ENCODE data around the gene TNRC6A.

Gene TNRC6A

DNA sequence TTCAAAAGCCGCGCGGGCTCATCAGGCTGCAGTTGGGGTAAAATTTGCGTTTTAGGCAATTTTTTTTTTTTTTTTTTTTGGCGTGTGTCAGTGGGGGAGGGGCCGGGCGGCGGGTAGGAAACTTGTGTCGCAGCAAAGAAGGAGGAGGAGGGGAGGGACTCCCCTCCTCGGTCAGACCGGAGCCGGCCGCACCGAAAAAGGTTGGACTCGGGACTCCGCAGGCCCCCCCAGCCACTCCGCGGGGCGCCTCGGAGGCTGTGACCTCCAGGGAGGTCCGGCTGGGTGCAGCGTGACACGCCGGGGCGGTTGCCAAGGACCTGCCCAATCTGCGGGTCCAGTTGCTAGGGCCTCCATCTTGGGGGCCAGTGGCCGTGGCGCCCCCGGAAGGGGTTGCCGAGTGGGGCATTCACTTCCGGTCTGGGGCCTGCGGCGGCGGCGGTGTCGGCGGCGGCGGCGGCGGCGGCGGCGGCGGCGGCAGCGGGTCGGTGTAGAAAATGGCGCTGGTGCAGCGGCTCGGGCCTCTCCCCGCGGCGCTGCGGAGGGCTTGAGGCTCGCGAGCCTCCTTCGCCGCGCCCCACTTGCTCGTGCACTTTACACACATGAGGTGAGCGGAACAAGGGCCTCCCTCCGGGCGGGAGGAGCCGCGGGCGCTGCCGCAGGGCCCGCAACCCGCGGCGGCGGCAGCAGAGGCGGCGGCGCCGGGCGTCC, at the start of gene TNRC6A:
TNRC6A (plus strand) TSS at position 409 of the 708 bp plus-strand sequence; CDS start at position 600, 191 bp downstream.
- peak within 1 kb of the TSS; percentile 75 for H3K4me3 ChIP-seq (ENCODE audit: low read depth, low read length)
- TF ChIP-seq, protein P1, sequence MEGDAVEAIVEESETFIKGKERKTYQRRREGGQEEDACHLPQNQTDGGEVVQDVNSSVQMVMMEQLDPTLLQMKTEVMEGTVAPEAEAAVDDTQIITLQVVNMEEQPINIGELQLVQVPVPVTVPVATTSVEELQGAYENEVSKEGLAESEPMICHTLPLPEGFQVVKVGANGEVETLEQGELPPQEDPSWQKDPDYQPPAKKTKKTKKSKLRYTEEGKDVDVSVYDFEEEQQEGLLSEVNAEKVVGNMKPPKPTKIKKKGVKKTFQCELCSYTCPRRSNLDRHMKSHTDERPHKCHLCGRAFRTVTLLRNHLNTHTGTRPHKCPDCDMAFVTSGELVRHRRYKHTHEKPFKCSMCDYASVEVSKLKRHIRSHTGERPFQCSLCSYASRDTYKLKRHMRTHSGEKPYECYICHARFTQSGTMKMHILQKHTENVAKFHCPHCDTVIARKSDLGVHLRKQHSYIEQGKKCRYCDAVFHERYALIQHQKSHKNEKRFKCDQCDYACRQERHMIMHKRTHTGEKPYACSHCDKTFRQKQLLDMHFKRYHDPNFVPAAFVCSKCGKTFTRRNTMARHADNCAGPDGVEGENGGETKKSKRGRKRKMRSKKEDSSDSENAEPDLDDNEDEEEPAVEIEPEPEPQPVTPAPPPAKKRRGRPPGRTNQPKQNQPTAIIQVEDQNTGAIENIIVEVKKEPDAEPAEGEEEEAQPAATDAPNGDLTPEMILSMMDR (IDR thresholded peaks at IDR 0.05; ENCODE audit: low read depth, low read length, missing control alignments): no peak
- DNase-seq (ENCODE audit: low read depth): peak; percentile 61

DNA sequence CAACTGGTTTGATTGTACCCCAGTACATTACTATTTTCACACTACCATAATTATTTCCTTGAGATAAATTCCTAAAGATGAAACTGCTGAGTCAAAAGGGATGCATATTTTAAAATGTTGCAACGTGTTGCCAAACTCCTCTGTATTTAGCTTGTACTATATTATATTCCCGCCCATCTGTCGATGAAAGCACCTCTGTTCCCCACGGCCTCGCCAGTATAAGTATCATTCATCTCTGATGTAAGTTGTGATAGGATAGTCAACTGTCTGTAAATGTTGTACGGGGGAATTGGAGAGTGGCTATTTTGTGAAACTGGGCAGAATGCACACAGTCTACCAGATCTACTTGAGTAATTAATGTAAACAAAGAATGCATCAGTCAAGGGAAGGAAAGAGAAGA, 47.7 kb upstream of the TNRC6A start:
- no peak for DNase-seq (ENCODE audit: low read depth)
- TF ChIP-seq, protein P1 (IDR thresholded peaks at IDR 0.05; ENCODE audit: low read depth, low read length, missing control alignments): no peak
- no peak overlapping the region for H3K4me3 ChIP-seq (ENCODE audit: low read depth, low read length)

DNA sequence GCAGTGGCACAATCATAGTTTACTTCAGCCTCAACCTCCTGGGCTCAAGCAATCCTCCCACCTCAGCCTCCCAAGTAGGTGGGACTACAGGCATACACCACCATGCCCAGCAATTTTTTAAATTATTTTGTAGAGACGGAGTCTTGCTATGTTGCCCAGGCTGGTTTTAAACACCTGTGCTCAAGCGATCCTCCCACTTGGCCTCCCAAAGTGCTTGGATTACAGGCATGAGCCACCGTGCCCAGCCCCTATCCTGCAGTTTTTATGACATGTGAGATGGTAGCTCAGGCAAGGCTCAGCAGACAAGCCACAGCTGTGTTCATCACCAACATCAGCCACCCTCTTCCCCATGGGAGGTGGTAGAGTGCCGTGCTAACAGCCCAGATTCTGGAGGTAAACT, 46.2 kb upstream of the TNRC6A start:
- DNase-seq (ENCODE audit: low read depth): no peak
- H3K4me3 ChIP-seq (ENCODE audit: low read depth, low read length): no peak overlapping the region
- TF ChIP-seq, protein P1 (IDR thresholded peaks at IDR 0.05; ENCODE audit: low read depth, low read length, missing control alignments): no peak

DNA sequence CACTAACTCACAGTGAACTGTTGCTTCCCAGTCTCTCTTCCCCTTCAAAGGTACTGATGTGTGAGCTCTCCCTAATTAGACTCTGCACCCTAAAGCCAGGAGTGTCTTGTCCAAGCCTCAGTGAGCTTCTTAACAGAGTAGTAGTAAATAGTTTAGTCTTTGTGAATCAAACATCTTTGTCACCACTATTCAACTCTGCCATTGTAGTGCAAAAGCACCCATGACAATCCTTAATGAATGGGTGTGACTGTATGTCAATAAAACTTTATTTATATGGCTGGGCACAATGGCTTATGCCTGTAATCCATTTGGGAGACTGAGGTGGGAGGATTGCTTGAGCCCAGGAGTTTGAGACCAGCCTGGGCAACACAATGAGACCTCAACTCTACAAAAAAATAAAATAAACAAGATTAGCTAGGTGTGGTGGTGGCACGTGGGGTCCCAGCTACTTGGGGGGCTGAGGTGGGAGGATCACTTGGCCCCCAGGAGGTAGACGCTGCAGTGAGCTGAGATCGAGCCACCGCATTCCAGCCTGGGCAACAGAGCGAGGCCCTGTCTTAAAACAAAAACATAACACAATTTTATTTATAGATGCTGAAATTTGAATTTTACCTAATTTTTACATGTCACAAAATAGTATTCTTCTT, 45.5 kb upstream of the TNRC6A start:
- DNase-seq (ENCODE audit: low read depth): no peak
- TF ChIP-seq, protein P1 (IDR thresholded peaks at IDR 0.05; ENCODE audit: low read depth, low read length, missing control alignments): no peak

DNA sequence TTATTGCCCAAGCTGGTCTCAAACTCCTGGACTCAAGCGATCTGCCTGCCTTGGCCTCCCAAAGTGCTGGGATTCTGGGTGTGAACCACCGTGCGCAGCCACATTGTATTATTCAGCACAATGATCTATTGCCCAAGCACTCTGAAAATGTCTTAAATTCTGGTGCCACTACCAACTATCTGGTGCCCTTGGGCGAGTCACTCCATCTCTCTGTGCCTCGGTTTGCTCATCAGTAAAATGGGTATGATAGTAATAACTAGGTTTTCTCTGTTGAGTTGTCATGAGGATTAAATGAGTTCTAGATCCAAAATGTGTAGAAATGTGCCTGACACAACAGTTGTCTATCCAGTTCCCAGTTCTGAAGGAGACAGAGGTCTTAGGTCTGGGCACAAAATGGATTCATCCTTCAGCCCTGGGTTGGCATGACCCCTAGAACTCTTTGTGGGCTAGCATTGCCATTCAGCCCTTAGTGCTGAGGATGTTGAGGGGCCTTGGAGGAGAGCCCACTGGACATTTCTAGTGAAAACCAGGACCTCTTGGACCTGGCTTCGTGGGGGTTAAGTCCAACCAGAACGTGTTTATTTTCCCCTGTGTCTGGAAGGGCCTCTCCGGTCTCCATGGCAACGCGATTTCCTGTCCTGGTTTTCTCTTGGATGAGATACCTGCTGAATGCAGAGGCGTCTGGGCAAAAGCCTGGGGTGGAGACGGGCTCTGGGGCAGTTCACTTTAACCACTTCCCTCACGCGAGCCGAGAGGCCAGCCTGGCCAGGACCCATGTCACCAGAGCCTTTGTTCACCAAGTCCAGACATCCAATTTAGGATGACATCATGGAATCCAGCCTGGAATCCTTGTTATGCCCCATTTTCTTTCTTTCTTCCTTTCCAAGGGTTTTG, 43.7 kb upstream of the TNRC6A start:
- no peak for DNase-seq (ENCODE audit: low read depth)
- H3K4me3 ChIP-seq (ENCODE audit: low read depth, low read length): no peak overlapping the region
- TF ChIP-seq, protein P1 (IDR thresholded peaks at IDR 0.05; ENCODE audit: low read depth, low read length, missing control alignments): no peak

More for the DNA sequence above, 45.5 kb upstream of the TNRC6A start:
- no peak overlapping the region for H3K4me3 ChIP-seq (ENCODE audit: low read depth, low read length)

DNA sequence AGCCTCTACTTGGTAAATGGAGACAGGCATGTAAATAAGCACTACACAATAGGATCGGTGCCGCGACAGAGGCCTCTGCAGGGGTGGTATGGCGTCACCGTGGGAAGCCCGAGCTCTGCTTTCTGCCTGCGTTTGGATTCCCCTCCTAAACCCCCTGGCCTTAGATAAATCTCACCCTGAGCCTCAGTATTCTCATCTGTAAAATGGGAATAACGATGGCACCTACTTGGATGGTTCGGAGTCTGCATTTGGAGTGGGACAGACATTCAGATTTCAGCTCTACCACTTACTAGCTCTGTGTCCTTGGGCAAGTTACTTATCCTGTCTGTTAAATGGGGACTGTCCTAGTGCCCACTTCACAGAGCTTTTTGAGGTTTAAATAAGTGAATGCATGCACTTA, 42.8 kb upstream of the TNRC6A start:
- TF ChIP-seq, protein P1 (IDR thresholded peaks at IDR 0.05; ENCODE audit: low read depth, low read length, missing control alignments): no peak
- no peak for DNase-seq (ENCODE audit: low read depth)
- H3K4me3 ChIP-seq (ENCODE audit: low read depth, low read length): no peak overlapping the region

All from GM12864 (cell line).